Measurements from ENCODE around the gene MIPEP. TPM values are rescaled to one million over a fixed set of nuclear protein-coding genes. Genes with fewer than 3 reads are reported as not detected.

Gene MIPEP
- polyA plus RNA-seq, 1 donor (not counting 4 experiments of a cell fraction or from before 2014, with no cell fraction given) = 35.0 TPM

DNA sequence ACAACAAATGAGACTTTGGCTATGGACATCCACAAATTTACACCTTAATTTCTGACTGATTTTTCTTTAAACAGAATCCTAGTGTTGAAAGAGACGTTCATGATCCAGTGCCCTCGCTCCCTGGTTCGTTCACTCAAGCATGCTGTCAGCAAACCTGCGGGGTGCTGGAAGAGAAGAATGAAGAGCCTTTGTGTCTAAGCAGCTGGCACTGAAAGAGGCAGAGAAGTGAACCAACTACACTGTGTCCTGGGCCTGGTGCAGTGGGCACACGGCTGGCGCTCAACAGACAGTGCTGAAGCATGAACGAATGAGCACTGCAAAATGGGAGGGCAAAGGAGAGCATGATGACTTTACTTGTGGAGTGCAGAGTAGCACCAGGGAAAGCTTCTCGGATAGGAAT, 46.8 kb downstream of the MIPEP start:
- H3K9ac ChIP-seq (ENCODE audit: control insufficient read depth, extremely low read depth, insufficient read depth, low read length) = no peak overlapping the region
- no peaks in the 10 kb centered on the region for H3K4me1 ChIP-seq (ENCODE audit: control insufficient read depth, extremely low read depth, insufficient read depth, low read length)
- H3K9me1 ChIP-seq (ENCODE audit: control insufficient read depth, extremely low read depth, insufficient read depth, low read length) = no peaks in the 10 kb centered on the region
- TF ChIP-seq EZH2 (IDR thresholded peaks at IDR 0.05; ENCODE audit: low read length) (no peak), CTCF (optimal IDR thresholded peaks at IDR 0.05 in 1 of 3, IDR thresholded peaks at IDR 0.05 in 1 of 3, conservative IDR thresholded peaks at IDR 0.05 in 1 of 3; ENCODE audit: extremely low read depth in 1 of 3, insufficient read depth in 2 of 3, low read length in 3 of 3) (no peak)
- dilution Hi-C loops (cut with MboI; ENCODE audit: extremely low pct_ligation_motif_present, low sequenced_read_pairs) = no loop called here
- no peaks in the 10 kb centered on the region for H3K79me2 ChIP-seq (ENCODE audit: control insufficient read depth, insufficient read depth, low read length)
- FAIRE-seq (no peak), DNase-seq (ENCODE audit: low read depth, low spot score) (no peak)
- no peaks in the 10 kb centered on the region for H3K9me3 ChIP-seq (ENCODE audit: control insufficient read depth, low read depth, low read length)
- no peak overlapping the region for H3K4me3 ChIP-seq (ENCODE audit: control insufficient read depth in 2 of 3, extremely low read depth in 1 of 3, insufficient read depth in 2 of 3, low read depth in 1 of 3, low read length in 3 of 3)
- no peaks in the 10 kb centered on the region for H3K27me3 ChIP-seq (ENCODE audit: control insufficient read depth, extremely low read depth, insufficient read depth, low read length)
- H2AFZ ChIP-seq (ENCODE audit: control insufficient read depth, low read length) = no peak overlapping the region
- H4K20me1 ChIP-seq (ENCODE audit: control insufficient read depth, extremely low read depth, insufficient read depth, low read length) = no peaks in the 10 kb centered on the region
- H3K4me2 ChIP-seq (ENCODE audit: control insufficient read depth, extremely low read depth, insufficient read depth, low read depth, low read length) = no peak overlapping the region
- H3K27ac ChIP-seq (ENCODE audit: control insufficient read depth, insufficient read depth, low read length) = no peak overlapping the region
- no peaks in the 10 kb centered on the region for H3K36me3 ChIP-seq (ENCODE audit: control insufficient read depth in 2 of 2, extremely low read depth in 1 of 2, insufficient read depth in 2 of 2, low read length in 2 of 2)

- DNase-seq (ENCODE audit: low read depth, low spot score) (no peak), FAIRE-seq (no peak)
- Histone ChIP-seq H3K9me3 (ENCODE audit: control insufficient read depth, low read depth, low read length) (no peaks in the 10 kb centered on the region), H2AFZ (ENCODE audit: control insufficient read depth, low read length) (peak overlapping the region; percentile 71), H3K27me3 (ENCODE audit: control insufficient read depth, extremely low read depth, insufficient read depth, low read length) (no peaks in the 10 kb centered on the region), H3K4me1 (ENCODE audit: control insufficient read depth, extremely low read depth, insufficient read depth, low read length) (peaks cover 14% of the 10 kb centered on the region), H3K27ac (ENCODE audit: control insufficient read depth, insufficient read depth, low read length) (no peak overlapping the region), H3K4me2 (ENCODE audit: control insufficient read depth, extremely low read depth, insufficient read depth, low read depth, low read length) (peak overlapping the region; percentile 50), H3K9ac (ENCODE audit: control insufficient read depth, extremely low read depth, insufficient read depth, low read length) (peak overlapping the region; percentile 32), H3K36me3 (ENCODE audit: control insufficient read depth in 2 of 2, extremely low read depth in 1 of 2, insufficient read depth in 2 of 2, low read length in 2 of 2) (peaks cover 0 to 1% of the 10 kb centered on the region in 2 experiments), H3K4me3 (ENCODE audit: control insufficient read depth in 2 of 3, extremely low read depth in 1 of 3, insufficient read depth in 2 of 3, low read depth in 1 of 3, low read length in 3 of 3) (peak overlapping the region in 1 of 3 experiments; percentile 47), H3K9me1 (ENCODE audit: control insufficient read depth, extremely low read depth, insufficient read depth, low read length) (no peaks in the 10 kb centered on the region), H3K79me2 (ENCODE audit: control insufficient read depth, insufficient read depth, low read length) (no peaks in the 10 kb centered on the region), H4K20me1 (ENCODE audit: control insufficient read depth, extremely low read depth, insufficient read depth, low read length) (no peaks in the 10 kb centered on the region)
- TF ChIP-seq CTCF (optimal IDR thresholded peaks at IDR 0.05 in 1 of 3, IDR thresholded peaks at IDR 0.05 in 1 of 3, conservative IDR thresholded peaks at IDR 0.05 in 1 of 3; ENCODE audit: extremely low read depth in 1 of 3, insufficient read depth in 2 of 3, low read length in 3 of 3) (no peak), EZH2 (IDR thresholded peaks at IDR 0.05; ENCODE audit: low read length) (no peak)
- dilution Hi-C loops (cut with MboI; ENCODE audit: extremely low pct_ligation_motif_present, low sequenced_read_pairs) = no loop called here
Observed at GRCh38 chr13:23833733-23834611, 55.2 kb downstream of the MIPEP start.
